ENCODE measurements around the gene LBX1. TPM values are rescaled to one million over a fixed set of nuclear protein-coding genes. Genes with fewer than 3 reads are reported as not detected.

The LBX1 gene
- total and polyA plus RNA-seq, 2 donors (not counting 3 experiments of a cell fraction or from before 2014, with no cell fraction given) = not detected

GRCh38 chr10:101270763-101271162, 41.5 kb upstream of the LBX1 start:
- ChIA-PET POLR2A (no interaction called here), CTCF (interaction anchor here (1.4 to 7.0 kb wide), 5 partner anchors 21 to 300 kb away, joined by 4 to 52 read pairs (median 42); no protein-coding TSS in a partner anchor)
- FAIRE-seq = no peak
- Histone ChIP-seq H3K27me3 (ENCODE audit: control insufficient read depth in 2 of 2, insufficient read depth in 2 of 2, low read length in 2 of 2) (peaks cover 0 to 7% of the 10 kb centered on the region in 2 experiments), H3K4me3 (replicated peaks in 1 of 3; ENCODE audit: insufficient read depth in 1 of 3, low read depth in 1 of 3, low read length in 3 of 3) (no peak overlapping the region), H3K79me2 (ENCODE audit: control insufficient read depth, insufficient read depth, low read length) (no peaks in the 10 kb centered on the region), H4K20me1 (replicated peaks; ENCODE audit: control insufficient read depth, extremely low read depth, insufficient read depth, low read length) (no peaks in the 10 kb centered on the region), H2AFZ (ENCODE audit: low read depth, low read length) (no peak overlapping the region), H3K9me1 (replicated peaks; ENCODE audit: control insufficient read depth, extremely low read depth, insufficient read depth, low read length) (no peaks in the 10 kb centered on the region), H3K4me1 (ENCODE audit: control insufficient read depth, extremely low read depth, insufficient read depth, low read length) (no peaks in the 10 kb centered on the region), H3K36me3 (ENCODE audit: control insufficient read depth in 2 of 2, extremely low read depth in 1 of 2, insufficient read depth in 2 of 2, low read length in 2 of 2) (no peaks in the 10 kb centered on the region), H3K9me3 (replicated peaks; ENCODE audit: control insufficient read depth, insufficient read depth, low read length) (no peaks in the 10 kb centered on the region), H3K9ac (replicated peaks; ENCODE audit: extremely low read depth, insufficient read depth, low read length) (no peak overlapping the region), H3K4me2 (ENCODE audit: insufficient read depth, low read length) (no peak overlapping the region), H3K27ac (ENCODE audit: insufficient read depth, low read depth, low read length) (no peak overlapping the region)
- intact Hi-C loops (cut with micrococcal nuclease) = no loop called here
- dilution Hi-C loops (cut with MboI; ENCODE audit: extremely low pct_ligation_motif_present, low sequenced_read_pairs) = no loop called here
- DNase-seq (ENCODE audit: low read depth, low spot score) = no peak
- TF ChIP-seq EZH2 (IDR thresholded peaks at IDR 0.05; ENCODE audit: borderline replicate concordance, low read depth, low read length, severe bottlenecking) (no peak), MYC (IDR thresholded peaks at IDR 0.05; ENCODE audit: low read depth, low read length) (no peak), GATA2 (IDR thresholded peaks at IDR 0.05; ENCODE audit: insufficient read depth, insufficient read length, low read depth, low read length) (no peak), FOS (IDR thresholded peaks at IDR 0.05; ENCODE audit: borderline replicate concordance, insufficient read depth, low read length) (no peak), JUN (IDR thresholded peaks at IDR 0.05; ENCODE audit: borderline replicate concordance, insufficient read depth, insufficient read length, low read depth) (no peak), POLR2A (IDR thresholded peaks at IDR 0.05; ENCODE audit: low read depth, low read length) (no peak), CTCF (IDR thresholded peaks at IDR 0.05; ENCODE audit: extremely low read depth in 1 of 2, insufficient read depth in 1 of 2, low read depth in 1 of 2, low read length in 2 of 2) (no peak), MAX (IDR thresholded peaks at IDR 0.05; ENCODE audit: insufficient read depth, insufficient read length) (no peak), POLR2AphosphoS5 (IDR thresholded peaks at IDR 0.05; ENCODE audit: insufficient read depth, low read depth, low read length) (no peak)
- no TSS peak for BruUV-seq (replicated peaks)
